ENCODE measurements around the gene TBXT.

The TBXT gene, protein sequence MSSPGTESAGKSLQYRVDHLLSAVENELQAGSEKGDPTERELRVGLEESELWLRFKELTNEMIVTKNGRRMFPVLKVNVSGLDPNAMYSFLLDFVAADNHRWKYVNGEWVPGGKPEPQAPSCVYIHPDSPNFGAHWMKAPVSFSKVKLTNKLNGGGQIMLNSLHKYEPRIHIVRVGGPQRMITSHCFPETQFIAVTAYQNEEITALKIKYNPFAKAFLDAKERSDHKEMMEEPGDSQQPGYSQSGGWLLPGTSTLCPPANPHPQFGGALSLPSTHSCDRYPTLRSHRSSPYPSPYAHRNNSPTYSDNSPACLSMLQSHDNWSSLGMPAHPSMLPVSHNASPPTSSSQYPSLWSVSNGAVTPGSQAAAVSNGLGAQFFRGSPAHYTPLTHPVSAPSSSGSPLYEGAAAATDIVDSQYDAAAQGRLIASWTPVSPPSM

DNA sequence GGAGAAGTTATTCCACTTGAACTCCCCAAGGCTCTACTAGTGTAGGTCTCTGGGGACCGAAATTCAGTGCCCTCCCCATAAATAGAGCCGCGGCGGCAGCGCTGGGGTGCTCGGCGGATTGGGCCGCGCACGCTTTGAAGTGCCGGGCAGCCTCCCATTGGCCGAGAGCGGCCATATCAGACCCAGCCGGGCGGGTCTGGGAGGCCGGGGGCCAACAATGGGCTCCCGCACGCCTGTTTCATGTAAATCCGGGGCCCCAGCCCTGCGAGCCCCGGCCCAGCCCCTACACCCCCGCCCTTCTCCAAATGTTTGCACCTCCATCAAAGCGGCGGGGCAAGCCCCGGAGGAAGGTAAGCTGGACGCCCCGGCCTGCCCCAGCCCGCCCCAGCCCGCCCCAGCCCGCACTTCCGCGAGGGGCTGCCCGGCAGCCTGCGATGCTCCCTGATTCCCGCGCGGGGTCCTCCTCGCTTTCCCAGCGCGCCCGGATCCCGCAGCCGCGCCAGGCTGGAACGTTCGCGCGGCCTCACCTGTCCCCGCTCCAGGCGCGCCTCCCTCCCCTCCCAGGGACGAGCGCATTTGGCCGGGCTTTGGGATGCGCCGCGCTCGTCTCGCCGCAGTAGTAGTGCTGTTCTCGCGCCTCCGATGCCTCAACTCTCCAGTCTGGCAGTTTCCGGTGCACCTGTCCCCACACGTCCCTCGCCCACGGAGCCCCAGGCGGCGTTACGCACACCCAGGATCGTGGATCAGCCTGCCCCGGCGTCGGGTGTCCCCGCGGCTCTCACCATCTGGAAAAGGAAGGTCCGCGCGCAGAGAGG, at the start of gene TBXT:
Gene TBXT (minus strand): TSS at position 51 of the 815 bp plus-strand sequence. CDS start 260 bp downstream, outside the sequence.
- TF ChIP-seq, protein P1, sequence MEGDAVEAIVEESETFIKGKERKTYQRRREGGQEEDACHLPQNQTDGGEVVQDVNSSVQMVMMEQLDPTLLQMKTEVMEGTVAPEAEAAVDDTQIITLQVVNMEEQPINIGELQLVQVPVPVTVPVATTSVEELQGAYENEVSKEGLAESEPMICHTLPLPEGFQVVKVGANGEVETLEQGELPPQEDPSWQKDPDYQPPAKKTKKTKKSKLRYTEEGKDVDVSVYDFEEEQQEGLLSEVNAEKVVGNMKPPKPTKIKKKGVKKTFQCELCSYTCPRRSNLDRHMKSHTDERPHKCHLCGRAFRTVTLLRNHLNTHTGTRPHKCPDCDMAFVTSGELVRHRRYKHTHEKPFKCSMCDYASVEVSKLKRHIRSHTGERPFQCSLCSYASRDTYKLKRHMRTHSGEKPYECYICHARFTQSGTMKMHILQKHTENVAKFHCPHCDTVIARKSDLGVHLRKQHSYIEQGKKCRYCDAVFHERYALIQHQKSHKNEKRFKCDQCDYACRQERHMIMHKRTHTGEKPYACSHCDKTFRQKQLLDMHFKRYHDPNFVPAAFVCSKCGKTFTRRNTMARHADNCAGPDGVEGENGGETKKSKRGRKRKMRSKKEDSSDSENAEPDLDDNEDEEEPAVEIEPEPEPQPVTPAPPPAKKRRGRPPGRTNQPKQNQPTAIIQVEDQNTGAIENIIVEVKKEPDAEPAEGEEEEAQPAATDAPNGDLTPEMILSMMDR (IDR thresholded peaks at IDR 0.05), result no peak

DNA sequence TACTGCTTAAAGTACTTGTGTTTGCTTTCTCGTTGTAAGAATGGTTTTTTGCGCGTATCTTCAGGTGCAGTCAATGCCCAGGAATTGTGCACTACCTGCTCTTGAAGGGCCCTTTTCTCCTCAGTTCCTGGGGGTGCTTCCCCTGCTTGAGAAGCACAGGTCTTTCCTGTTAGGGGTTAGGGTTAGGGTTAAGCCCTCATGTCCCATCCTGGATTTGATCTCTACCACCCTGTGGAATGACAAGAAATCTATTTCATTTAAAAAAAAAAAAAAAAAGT, 39.6 kb upstream of the TBXT start:
- TF ChIP-seq, protein P1 (IDR thresholded peaks at IDR 0.05), result no peak

DNA sequence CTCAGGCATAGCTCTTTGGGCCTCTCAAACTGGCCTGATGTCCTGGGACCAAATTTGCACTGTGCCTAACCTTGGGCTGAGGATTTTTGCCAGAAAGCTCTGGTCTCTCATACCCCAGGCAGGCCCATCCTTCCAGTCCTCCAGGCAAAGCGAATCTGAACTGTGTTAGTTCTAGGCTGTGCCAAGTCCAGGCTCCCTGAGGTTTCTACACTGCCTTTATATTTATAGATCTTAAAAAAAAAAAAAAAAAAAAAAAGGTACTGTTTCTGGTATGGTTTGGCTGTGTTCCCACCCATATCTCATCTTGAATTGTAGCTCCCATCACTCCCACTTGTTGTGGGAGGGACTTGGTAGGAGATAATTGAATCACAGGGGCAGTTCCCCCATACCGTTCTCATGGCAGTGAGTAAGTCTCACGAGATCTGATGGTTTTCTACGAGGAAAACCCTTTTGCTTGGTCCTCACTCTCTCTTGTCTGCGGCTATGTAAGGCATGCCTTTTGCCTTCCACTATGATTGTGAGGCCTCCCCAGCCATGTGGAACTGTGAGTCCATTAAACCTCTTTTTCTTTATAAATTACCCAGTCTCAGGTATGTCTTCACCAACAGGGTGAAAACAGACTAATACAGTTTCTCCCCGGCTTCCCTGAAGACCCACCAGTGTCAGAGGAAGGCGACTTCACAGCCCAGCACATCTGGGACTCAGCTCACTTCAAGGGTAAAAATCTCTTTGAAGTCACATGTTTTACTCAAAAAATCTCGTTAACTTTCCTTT, 39.0 kb upstream of the TBXT start:
- TF ChIP-seq, protein P1 (IDR thresholded peaks at IDR 0.05), result no peak

DNA sequence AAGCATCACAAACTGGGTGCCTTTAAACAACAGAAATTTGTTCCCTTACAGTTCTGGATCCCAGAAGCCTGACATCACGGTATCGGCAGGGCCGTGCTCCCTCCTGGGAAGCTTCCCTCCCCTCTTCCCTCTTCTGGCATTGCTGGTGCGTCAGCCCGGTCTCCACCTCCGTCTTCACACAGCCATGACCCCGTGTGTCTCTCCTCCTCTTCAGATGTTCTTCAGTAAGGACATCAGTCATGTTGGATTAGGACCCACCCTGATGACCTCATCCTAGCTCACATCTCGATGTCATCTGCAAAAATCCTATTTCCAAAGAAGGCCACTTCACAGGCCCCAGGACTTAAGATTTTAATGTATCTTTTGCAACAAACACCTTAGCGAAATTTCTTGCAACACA, 38.4 kb upstream of the TBXT start:
- TF ChIP-seq, protein P1 (IDR thresholded peaks at IDR 0.05), result no peak

DNA sequence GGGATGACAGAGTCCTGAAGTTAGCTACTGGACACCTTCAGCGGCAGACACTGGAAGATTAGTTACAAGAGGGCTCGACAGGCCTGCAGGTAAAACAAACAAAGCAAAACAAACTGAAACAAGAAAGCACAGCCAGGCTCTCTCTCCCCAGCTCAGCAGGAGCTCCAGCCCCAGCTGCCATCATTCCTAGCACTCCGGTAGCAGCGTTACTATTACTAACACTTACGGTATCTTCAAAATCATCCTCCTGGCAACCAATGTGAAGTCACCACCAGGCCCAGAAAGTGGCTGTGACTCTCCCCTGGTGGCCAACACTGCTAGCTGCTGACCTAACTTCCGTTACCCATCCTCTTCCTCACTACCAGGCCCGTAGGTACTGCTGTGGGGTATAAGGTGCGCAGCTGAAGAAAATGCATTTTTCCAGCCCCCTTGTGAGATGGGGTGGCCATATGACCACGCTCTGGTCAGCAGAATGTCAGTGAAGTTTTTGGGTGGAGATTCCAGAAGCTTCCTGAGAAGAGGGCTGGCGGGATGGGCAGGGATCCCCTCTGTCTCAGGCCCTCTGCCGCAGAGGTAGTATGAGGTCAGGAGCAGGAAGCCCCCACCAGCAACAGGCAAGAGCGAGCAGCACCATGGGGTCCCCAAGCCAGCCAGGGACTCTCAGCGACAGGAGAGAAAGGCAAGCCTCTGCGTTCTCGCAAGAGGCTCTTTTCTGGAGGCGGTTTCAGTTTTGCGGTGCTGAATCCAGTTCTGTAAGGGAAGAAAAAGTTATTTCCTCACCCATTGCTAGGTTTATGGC, 37.4 kb upstream of the TBXT start:
- TF ChIP-seq, protein P1 (IDR thresholded peaks at IDR 0.05), result peak; percentile 13; the same call in 1 of the 2 replicates

DNA sequence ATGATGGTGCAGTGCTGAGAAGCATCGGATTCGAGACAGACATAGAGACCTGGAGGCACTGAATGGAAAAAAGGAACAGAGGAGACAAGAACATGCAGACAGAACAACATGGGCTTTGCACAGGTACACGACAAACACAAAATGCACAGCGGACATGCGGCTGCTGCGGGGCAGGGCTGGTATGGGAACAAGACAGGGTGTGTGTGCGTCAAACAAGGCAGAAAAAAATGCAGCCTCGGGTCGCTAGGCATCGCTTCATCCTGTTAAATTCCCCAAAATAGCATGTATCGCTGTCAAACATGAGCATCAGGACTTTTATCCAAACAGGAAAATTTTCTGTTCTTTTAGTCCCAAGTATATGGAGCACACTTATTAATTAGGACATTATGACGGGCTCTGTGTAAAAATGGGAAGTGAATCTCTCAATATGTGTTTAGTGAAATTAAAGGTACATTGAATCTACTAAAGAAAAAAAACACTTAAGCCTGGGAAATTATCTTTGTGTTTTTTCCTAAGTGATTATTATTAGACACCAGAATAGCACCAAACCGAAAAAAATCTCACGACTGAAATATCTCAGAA, 36.1 kb upstream of the TBXT start:
- TF ChIP-seq, protein P1 (IDR thresholded peaks at IDR 0.05), result no peak
